Measurements from ENCODE around the gene HDLBP. TPM values are rescaled to one million over a fixed set of nuclear protein-coding genes. Genes with fewer than 3 reads are reported as not detected.

The HDLBP gene
- total and polyA plus RNA-seq, 10 of the 15 experiments (the other 5 are each of a cell fraction or from before 2014, with no cell fraction given): 19.5 to 383 (median 249) TPM

GRCh38 chr2:241189856-241190201 is 125.6 kb downstream of the HDLBP start:
- ChIA-PET CTCF (interaction anchor here (0.7 kb wide), 1 partner anchor 111 kb away, joined by 4 read pairs; no protein-coding TSS in a partner anchor), RAD21 (ENCODE audit: unreplicated experiment) (interaction anchor here (0.7 kb wide), 1 partner anchor 170 kb away, joined by 3 read pairs; no protein-coding TSS in a partner anchor)
- 57% methylated on average over 15 of the region's 15 CpGs for WGBS (ENCODE audit: insufficient coverage, insufficient replicate concordance, low lambda C conversion rate, missing lambda C conversion rate)

More at GRCh38 chr2:241189856-241190201, 125.6 kb downstream of the HDLBP start:
- FAIRE-seq (no peak), DNase-seq (ENCODE audit: low read depth, low spot score) (no peak), ATAC-seq (no peak)
- Histone ChIP-seq H3K27ac (ENCODE audit: control insufficient read depth, insufficient read depth) (no peak overlapping the region), H3K79me2 (ENCODE audit: control insufficient read depth, insufficient read depth, low read length) (no peaks in the 10 kb centered on the region), H3K9ac (ENCODE audit: control insufficient read depth, insufficient read depth, low read length) (no peak overlapping the region), H2AFZ (ENCODE audit: control insufficient read depth, low read depth, low read length) (no peak overlapping the region), H3K9me3 (replicated peaks; ENCODE audit: control insufficient read depth, insufficient read depth, low read length) (no peaks in the 10 kb centered on the region), H3K36me3 (ENCODE audit: control insufficient read depth in 2 of 2, insufficient read depth in 2 of 2, low read length in 1 of 2) (no peaks in the 10 kb centered on the region), H3K27me3 (replicated peaks in 1 of 2; ENCODE audit: control insufficient read depth in 2 of 2, insufficient read depth in 2 of 2, low read length in 1 of 2) (no peaks in the 10 kb centered on the region), H3K4me3 (no peak overlapping the region), H3K4me2 (ENCODE audit: control insufficient read depth, insufficient read depth) (no peak overlapping the region), H3K4me1 (ENCODE audit: control insufficient read depth, insufficient read depth, low read length) (no peaks in the 10 kb centered on the region), H4K20me1 (ENCODE audit: control insufficient read depth, insufficient read depth) (no peaks in the 10 kb centered on the region)
- TF ChIP-seq RAD51 (IDR thresholded peaks at IDR 0.05) (no peak), KAT2A (conservative IDR thresholded peaks at IDR 0.05; ENCODE audit: control insufficient read depth, low read depth, low read length) (no peak), USF1 (IDR thresholded peaks at IDR 0.05; ENCODE audit: borderline replicate concordance, extremely low read length, insufficient read depth, low read depth, low read length) (no peak), IKZF1 (conservative IDR thresholded peaks at IDR 0.05) (no peak), SMAD1 (IDR thresholded peaks at IDR 0.05; ENCODE audit: low read depth, partially characterized antibody) (no peak), CTCF (IDR thresholded peaks at IDR 0.05 in 2 of 3, conservative IDR thresholded peaks at IDR 0.05 in 1 of 3; ENCODE audit: control insufficient read depth in 2 of 3, extremely low read depth in 1 of 3, insufficient read depth in 1 of 3, low read depth in 3 of 3, low read length in 3 of 3) (no peak), ATF7 (IDR thresholded peaks at IDR 0.05; ENCODE audit: low read depth) (no peak), NFYB (IDR thresholded peaks at IDR 0.05; ENCODE audit: insufficient read depth, low read depth, low read length) (no peak), ZSCAN29 (IDR thresholded peaks at IDR 0.05) (no peak), REST (IDR thresholded peaks at IDR 0.05; ENCODE audit: low read depth, low read length) (no peak), ZNF207 (IDR thresholded peaks at IDR 0.05; ENCODE audit: borderline replicate concordance) (no peak), RCOR1 (conservative IDR thresholded peaks at IDR 0.05; ENCODE audit: low read depth, low read length) (no peak)
- SMC1A ChIA-PET (ENCODE audit: uncharacterized antibody, unreplicated experiment): no interaction called here
- no TSS peak for BruUV-seq (replicated peaks)
- in situ Hi-C loops (cut with MboI) (no loop called here), intact Hi-C loops (cut with micrococcal nuclease; ENCODE audit: unreplicated experiment) (no loop called here)
- POLR2A ChIA-PET: no interaction called here

All from GM12878 (cell line).